Measurements from ENCODE around the gene RNU7-1.

DNA sequence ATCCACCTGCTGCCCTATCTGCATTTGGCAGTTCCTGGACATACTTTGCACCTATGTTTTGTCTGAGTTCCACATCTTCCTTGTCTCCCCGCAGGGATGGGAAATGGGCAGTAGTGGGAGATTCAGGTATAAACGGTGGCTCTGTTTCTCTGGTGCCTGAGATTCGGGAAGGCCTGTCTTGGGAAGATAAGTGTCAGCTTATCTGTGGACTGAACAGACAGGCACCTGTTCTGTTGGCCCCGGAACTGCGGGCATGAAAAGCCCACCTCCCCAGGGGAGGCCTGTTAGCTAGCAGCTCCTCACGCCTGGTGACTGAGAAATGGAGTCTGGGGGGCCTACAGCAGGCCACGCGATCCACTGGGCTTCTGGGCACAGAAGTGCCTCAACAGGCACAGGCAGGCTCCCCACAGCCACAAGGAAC is 21.0 kb downstream of the RNU7-1 start:
- TF ChIP-seq GABPA (IDR thresholded peaks at IDR 0.05; ENCODE audit: low read depth) (no peak), CTCF (IDR thresholded peaks at IDR 0.05; ENCODE audit: insufficient read depth, low read length) (no peak), POLR2AphosphoS5 (IDR thresholded peaks at IDR 0.05; ENCODE audit: low read depth) (no peak), REST (IDR thresholded peaks at IDR 0.05; ENCODE audit: insufficient replicate concordance, low read depth) (no peak), SPI1 (IDR thresholded peaks at IDR 0.05; ENCODE audit: borderline replicate concordance, low read depth) (no peak)

All from HL-60 (cell line).